ENCODE results near the gene ACTA2. TPM values are rescaled to one million over a fixed set of nuclear protein-coding genes. Genes with fewer than 3 reads are reported as not detected.

ACTA2 gene
- total RNA-seq, 3 donors from 2014 or later (not counting 1 experiment from before 2014, with no cell fraction given) = 5.0 to 13.1 (median 7.4) TPM

GRCh38 chr10:88931548-88931947 lies 21.0 kb downstream of the ACTA2 start:
- H3K27ac Mint-ChIP-seq = no peak overlapping the region
- no peak overlapping the region for H3K27ac ChIP-seq (ENCODE audit: low read length)
- intact Hi-C loops (cut with micrococcal nuclease) = loop anchor here (5.0 kb wide), 1 partner anchor 49 kb away; the partner anchor contains the start of gene STAMBPL1
- H3K4me1 Mint-ChIP-seq = peaks cover 12 to 16% of the 10 kb centered on the region in 2 donors
- TF ChIP-seq, protein P1, sequence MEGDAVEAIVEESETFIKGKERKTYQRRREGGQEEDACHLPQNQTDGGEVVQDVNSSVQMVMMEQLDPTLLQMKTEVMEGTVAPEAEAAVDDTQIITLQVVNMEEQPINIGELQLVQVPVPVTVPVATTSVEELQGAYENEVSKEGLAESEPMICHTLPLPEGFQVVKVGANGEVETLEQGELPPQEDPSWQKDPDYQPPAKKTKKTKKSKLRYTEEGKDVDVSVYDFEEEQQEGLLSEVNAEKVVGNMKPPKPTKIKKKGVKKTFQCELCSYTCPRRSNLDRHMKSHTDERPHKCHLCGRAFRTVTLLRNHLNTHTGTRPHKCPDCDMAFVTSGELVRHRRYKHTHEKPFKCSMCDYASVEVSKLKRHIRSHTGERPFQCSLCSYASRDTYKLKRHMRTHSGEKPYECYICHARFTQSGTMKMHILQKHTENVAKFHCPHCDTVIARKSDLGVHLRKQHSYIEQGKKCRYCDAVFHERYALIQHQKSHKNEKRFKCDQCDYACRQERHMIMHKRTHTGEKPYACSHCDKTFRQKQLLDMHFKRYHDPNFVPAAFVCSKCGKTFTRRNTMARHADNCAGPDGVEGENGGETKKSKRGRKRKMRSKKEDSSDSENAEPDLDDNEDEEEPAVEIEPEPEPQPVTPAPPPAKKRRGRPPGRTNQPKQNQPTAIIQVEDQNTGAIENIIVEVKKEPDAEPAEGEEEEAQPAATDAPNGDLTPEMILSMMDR (IDR thresholded peaks at IDR 0.05) = no peak
- no peak overlapping the region for H3K4me3 ChIP-seq (ENCODE audit: low read length)
- H3K9me3 ChIP-seq (ENCODE audit: control insufficient read depth, insufficient read depth, low read length) = no peaks in the 10 kb centered on the region
- H3K4me3 Mint-ChIP-seq = no peak overlapping the region
- DNase-seq (no peak), ATAC-seq (no peak)
- WGBS (ENCODE audit: insufficient coverage) = 100% methylated on average over 1 of the region's 1 CpG
- peaks cover 9% of the 10 kb centered on the region for H3K4me1 ChIP-seq (ENCODE audit: control insufficient read depth, insufficient read depth, low read length)
- no peaks in the 10 kb centered on the region for H3K27me3 Mint-ChIP-seq (ENCODE audit: low read depth in 2 of 2)
- no peaks in the 10 kb centered on the region for H3K9me3 Mint-ChIP-seq
- H3K36me3 ChIP-seq (ENCODE audit: control insufficient read depth, insufficient read depth, low read length) = peaks cover 4% of the 10 kb centered on the region
- H3K27me3 ChIP-seq (ENCODE audit: control insufficient read depth, insufficient read depth, low read length) = no peaks in the 10 kb centered on the region
- no peaks in the 10 kb centered on the region for H3K36me3 Mint-ChIP-seq

DNA sequence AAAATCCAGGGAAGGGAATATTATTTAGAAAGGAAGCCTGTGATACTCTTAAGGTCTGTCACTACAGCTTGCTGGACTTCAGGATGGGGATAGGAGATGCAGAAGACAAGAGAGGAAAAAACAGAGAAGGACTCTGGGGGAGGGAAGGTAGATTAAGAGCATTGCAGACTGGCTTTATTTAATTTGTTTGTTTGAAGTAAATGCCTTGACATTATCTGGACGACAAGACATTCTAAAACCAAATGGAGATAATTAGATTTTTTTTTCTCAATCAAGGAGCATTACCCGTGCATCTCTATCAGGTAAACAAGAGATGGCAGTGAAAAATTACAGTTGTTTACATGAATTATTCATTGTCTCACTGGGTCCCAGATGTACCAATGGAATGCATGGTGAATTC lies 24.3 kb downstream of the ACTA2 start:
- Histone ChIP-seq H3K9me3 (ENCODE audit: control insufficient read depth, insufficient read depth, low read length) (no peaks in the 10 kb centered on the region), H3K4me1 (ENCODE audit: control insufficient read depth, insufficient read depth, low read length) (no peaks in the 10 kb centered on the region), H3K4me3 (ENCODE audit: low read length) (no peak overlapping the region), H3K36me3 (ENCODE audit: control insufficient read depth, insufficient read depth, low read length) (peaks cover 18% of the 10 kb centered on the region), H3K27me3 (ENCODE audit: control insufficient read depth, insufficient read depth, low read length) (no peaks in the 10 kb centered on the region), H3K27ac (ENCODE audit: low read length) (no peak overlapping the region)
- H3K9me3 Mint-ChIP-seq = no peaks in the 10 kb centered on the region
- H3K4me3 Mint-ChIP-seq = no peak overlapping the region
- WGBS (ENCODE audit: insufficient coverage) = 100% methylated on average over 2 of the region's 2 CpGs
- no peak overlapping the region for H3K27ac Mint-ChIP-seq
- peaks cover 0 to 4% of the 10 kb centered on the region in 2 donors for H3K4me1 Mint-ChIP-seq
- H3K27me3 Mint-ChIP-seq (ENCODE audit: low read depth in 2 of 2) = no peaks in the 10 kb centered on the region
- H3K36me3 Mint-ChIP-seq = no peaks in the 10 kb centered on the region
- no peak for DNase-seq
- intact Hi-C loops (cut with micrococcal nuclease) = no loop called here
- no peak for ATAC-seq
- TF ChIP-seq, protein P1 (IDR thresholded peaks at IDR 0.05) = no peak

- Mint-ChIP-seq H3K4me3 (no peak overlapping the region), H3K27me3 (ENCODE audit: low read depth in 2 of 2) (no peaks in the 10 kb centered on the region), H3K36me3 (no peaks in the 10 kb centered on the region), H3K27ac (no peak overlapping the region), H3K9me3 (no peaks in the 10 kb centered on the region), H3K4me1 (peaks cover 0 to under 1% of the 10 kb centered on the region in 2 donors)
- TF ChIP-seq, protein P1 (IDR thresholded peaks at IDR 0.05) = no peak
- ATAC-seq (no peak), DNase-seq (no peak)
- Histone ChIP-seq H3K9me3 (ENCODE audit: control insufficient read depth, insufficient read depth, low read length) (no peaks in the 10 kb centered on the region), H3K36me3 (ENCODE audit: control insufficient read depth, insufficient read depth, low read length) (peaks cover 25% of the 10 kb centered on the region), H3K4me1 (ENCODE audit: control insufficient read depth, insufficient read depth, low read length) (no peaks in the 10 kb centered on the region), H3K27ac (ENCODE audit: low read length) (no peak overlapping the region), H3K27me3 (ENCODE audit: control insufficient read depth, insufficient read depth, low read length) (no peaks in the 10 kb centered on the region), H3K4me3 (ENCODE audit: low read length) (no peak overlapping the region)
- WGBS (ENCODE audit: insufficient coverage) = 100% methylated on average over 2 of the region's 2 CpGs
- intact Hi-C loops (cut with micrococcal nuclease) = no loop called here
Measured at GRCh38 chr10:88927416-88927690, 25.2 kb downstream of the ACTA2 start.

GRCh38 chr10:88926566-88927415 lies 25.8 kb downstream of the ACTA2 start:
- WGBS (ENCODE audit: insufficient coverage) = 95% methylated on average over 5 of the region's 6 CpGs
- peaks cover 26% of the 10 kb centered on the region for H3K36me3 ChIP-seq (ENCODE audit: control insufficient read depth, insufficient read depth, low read length)
- H3K9me3 ChIP-seq (ENCODE audit: control insufficient read depth, insufficient read depth, low read length) = no peaks in the 10 kb centered on the region
- intact Hi-C loops (cut with micrococcal nuclease) = no loop called here
- Mint-ChIP-seq H3K4me3 (no peak overlapping the region), H3K27me3 (ENCODE audit: low read depth in 2 of 2) (no peaks in the 10 kb centered on the region), H3K4me1 (no peaks in the 10 kb centered on the region), H3K9me3 (no peaks in the 10 kb centered on the region), H3K27ac (no peak overlapping the region), H3K36me3 (no peaks in the 10 kb centered on the region)
- ATAC-seq = no peak
- no peak for DNase-seq
- no peaks in the 10 kb centered on the region for H3K27me3 ChIP-seq (ENCODE audit: control insufficient read depth, insufficient read depth, low read length)
- no peaks in the 10 kb centered on the region for H3K4me1 ChIP-seq (ENCODE audit: control insufficient read depth, insufficient read depth, low read length)
- H3K4me3 ChIP-seq (ENCODE audit: low read length) = no peak overlapping the region
- no peak overlapping the region for H3K27ac ChIP-seq (ENCODE audit: low read length)
- TF ChIP-seq, protein P1 (IDR thresholded peaks at IDR 0.05) = no peak
